CD4-positive, alpha-beta T cell (primary cell): Measurements from ENCODE around the gene ZNF701. TPM values are rescaled to one million over a fixed set of nuclear protein-coding genes. Genes with fewer than 3 reads are reported as not detected.
"Not testable (repeated sequence)": the region's sequence is repeated elsewhere in the genome, so short reads cannot be mapped to it uniquely, and the experiment has no call there.

Source experiments
- ATAC-seq: fragments of 200-7000 bp; cut with Tn5 transposase; one replicate; pipeline ENCODE4 v1.10.0; 2022; ENCODE audit warnings: mild to moderate bottlenecking; ENCODE audit not compliant: poor library complexity
- CTCF ChIA-PET: fragments of 350-600 bp; sonication (Branson Sonifier 250); formaldehyde crosslinking; loops from one replicate; lab custom pipeline; 2021; ENCODE audit warnings: antibody characterized with exemption, inconsistent platforms; lab: Charles Lee
- POLR2A ChIA-PET: fragments of 350-600 bp; sonication (Branson Sonifier 250); formaldehyde crosslinking; loops from one replicate; lab custom pipeline; 2021; ENCODE audit warnings: antibody characterized with exemption, inconsistent platforms; lab: Charles Lee
- DNase-seq, 14 experiments: peaks; one replicate each; pipeline ENCODE4 v3.0.0-alpha.2; 2013 to 2020; ENCODE audit warnings: mixed read lengths in 2 of 14
- H3K27ac ChIP-seq, 2 donors: one replicate each; pipeline versions ENCODE4 v1.5.1 to v1.7.0; 2013; ENCODE audit warnings: low read length in 2 of 2, low read depth in 1 of 2, mild to moderate bottlenecking in 1 of 2
- H3K27me3 ChIP-seq, 2 experiments: 1 replicate in 1 of 2; 2 replicates in 1 of 2; pipeline versions ENCODE4 v1.6.1 to v1.7.0; 2013; ENCODE audit warnings: low read length in 2 of 2, control low read depth in 1 of 2, mild to moderate bottlenecking in 1 of 2, moderate library complexity in 1 of 2; ENCODE audit not compliant: insufficient read depth in 2 of 2, control insufficient read depth in 1 of 2
- H3K36me3 ChIP-seq: one replicate; pipeline ENCODE4 v1.6.1; 2013; ENCODE audit warnings: low read length, control low read depth; ENCODE audit not compliant: insufficient read depth
- H3K4me1 ChIP-seq: one replicate; pipeline ENCODE4 v1.6.1; 2013; ENCODE audit warnings: low read length, control low read depth; ENCODE audit not compliant: insufficient read depth
- H3K4me3 ChIP-seq: one replicate; pipeline ENCODE4 v1.5.1; 2013; ENCODE audit warnings: mild to moderate bottlenecking, low read length, moderate library complexity
- H3K9me3 ChIP-seq, 2 experiments: 1 replicate in 1 of 2; 2 replicates in 1 of 2; pipeline versions ENCODE4 v1.6.1 to v1.7.0; 2013; ENCODE audit warnings: low read length in 2 of 2, mild to moderate bottlenecking in 2 of 2, control low read depth in 1 of 2, moderate library complexity in 1 of 2; ENCODE audit not compliant: control insufficient read depth in 1 of 2, insufficient read depth in 1 of 2
- H3K27ac Mint-ChIP-seq: one replicate; pipeline ENCODE4 v1.8.0; 2020; ENCODE audit warnings: mixed read lengths
- H3K27me3 Mint-ChIP-seq: one replicate; pipeline ENCODE4 v1.8.0; 2021; ENCODE audit warnings: mixed read lengths
- H3K36me3 Mint-ChIP-seq: one replicate; pipeline ENCODE4 v1.8.0; 2021; ENCODE audit warnings: low read depth, mixed read lengths
- H3K4me1 Mint-ChIP-seq: one replicate; pipeline ENCODE4 v1.8.0; 2021; ENCODE audit warnings: low read depth, mixed read lengths
- H3K4me3 Mint-ChIP-seq: one replicate; pipeline ENCODE4 v1.8.0; 2020; ENCODE audit warnings: mild to moderate bottlenecking, mixed read lengths
- H3K9me3 Mint-ChIP-seq: one replicate; pipeline ENCODE4 v1.8.0; 2020; ENCODE audit warnings: mixed read lengths
- intact Hi-C, 2 experiments: fragments of 100-400 bp; cut with DNase I in 1 of 2; cut with micrococcal nuclease in 1 of 2; formaldehyde crosslinking; loops; one replicate each; pipeline versions ENCODE4 v1.15.1 to v1.9.0; 2023 to 2025; cut with DNase I, micrococcal nuclease
- total RNA-seq, 174 experiments: library from RNA in 2 of 174; stranded (reverse) in 2 of 174; gene quantifications; one replicate each; pipeline ENCODE4 v1.2.3 and lab custom pipeline; 2021 to 2026
- TF ChIP-seq, protein P1 (sequence below): fragments of 200-600 bp; IDR thresholded peaks from one replicate; pipeline ENCODE4 v1.8.0; 2022; ENCODE audit warnings: antibody characterized with exemption, mild to moderate bottlenecking

Gene ZNF701
- total RNA-seq, 2 experiments from 2014 or later: 7.9 to 8.2 TPM

DNA sequence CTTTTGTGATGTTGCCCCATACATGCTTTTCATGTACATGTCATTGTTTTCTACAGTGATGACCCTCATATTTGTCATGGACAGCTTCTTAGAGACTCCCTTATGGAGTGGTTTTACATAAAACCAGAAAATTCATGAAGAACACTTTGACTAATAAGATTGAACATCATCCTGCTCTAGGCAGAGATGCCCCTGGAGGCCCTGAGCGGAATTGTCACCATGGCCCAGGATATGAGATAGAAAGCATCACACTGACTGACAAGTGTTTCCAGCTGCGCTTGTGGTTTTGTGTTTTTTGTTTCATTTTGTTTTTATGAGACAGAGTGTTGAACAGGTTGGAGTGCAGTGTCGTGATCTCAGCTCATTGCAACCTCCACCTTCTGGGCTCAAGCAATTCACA, 22.2 kb downstream of the ZNF701 start:
- Histone ChIP-seq H3K36me3 (peaks cover 18% of the 10 kb centered on the region), H3K4me3 (no peak overlapping the region), H3K4me1 (no peaks in the 10 kb centered on the region), H3K27me3 (no peaks in the 10 kb centered on the region), H3K27ac (no peak overlapping the region), H3K9me3 (peaks cover 14 to 30% of the 10 kb centered on the region in 2 experiments)
- CTCF ChIA-PET: no interaction called here
- peaks cover 14% of the 10 kb centered on the region for H3K9me3 Mint-ChIP-seq
- no peak overlapping the region for H3K4me3 Mint-ChIP-seq
- DNase-seq (no peak), ATAC-seq (no peak)
- no peak overlapping the region for H3K27ac Mint-ChIP-seq
- H3K4me1 Mint-ChIP-seq: no peaks in the 10 kb centered on the region
- POLR2A ChIA-PET: no interaction called here
- TF ChIP-seq, protein P1, sequence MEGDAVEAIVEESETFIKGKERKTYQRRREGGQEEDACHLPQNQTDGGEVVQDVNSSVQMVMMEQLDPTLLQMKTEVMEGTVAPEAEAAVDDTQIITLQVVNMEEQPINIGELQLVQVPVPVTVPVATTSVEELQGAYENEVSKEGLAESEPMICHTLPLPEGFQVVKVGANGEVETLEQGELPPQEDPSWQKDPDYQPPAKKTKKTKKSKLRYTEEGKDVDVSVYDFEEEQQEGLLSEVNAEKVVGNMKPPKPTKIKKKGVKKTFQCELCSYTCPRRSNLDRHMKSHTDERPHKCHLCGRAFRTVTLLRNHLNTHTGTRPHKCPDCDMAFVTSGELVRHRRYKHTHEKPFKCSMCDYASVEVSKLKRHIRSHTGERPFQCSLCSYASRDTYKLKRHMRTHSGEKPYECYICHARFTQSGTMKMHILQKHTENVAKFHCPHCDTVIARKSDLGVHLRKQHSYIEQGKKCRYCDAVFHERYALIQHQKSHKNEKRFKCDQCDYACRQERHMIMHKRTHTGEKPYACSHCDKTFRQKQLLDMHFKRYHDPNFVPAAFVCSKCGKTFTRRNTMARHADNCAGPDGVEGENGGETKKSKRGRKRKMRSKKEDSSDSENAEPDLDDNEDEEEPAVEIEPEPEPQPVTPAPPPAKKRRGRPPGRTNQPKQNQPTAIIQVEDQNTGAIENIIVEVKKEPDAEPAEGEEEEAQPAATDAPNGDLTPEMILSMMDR: no peak
- H3K27me3 Mint-ChIP-seq: no peaks in the 10 kb centered on the region
- H3K36me3 Mint-ChIP-seq: peaks cover 85% of the 10 kb centered on the region
- intact Hi-C loops: no loop called here

- Histone ChIP-seq H3K36me3 (peaks cover 18% of the 10 kb centered on the region), H3K9me3 (peaks cover 9 to 36% of the 10 kb centered on the region in 2 experiments)
- DNase-seq, CTCF ChIA-PET, H3K4me3 Mint-ChIP-seq, ATAC-seq, H3K4me3 ChIP-seq, H3K4me1 ChIP-seq, H3K27me3 Mint-ChIP-seq, H3K27ac Mint-ChIP-seq, H3K27me3 ChIP-seq, H3K27ac ChIP-seq, H3K4me1 Mint-ChIP-seq, POLR2A ChIA-PET, intact Hi-C loops: not testable (repeated sequence)
- Mint-ChIP-seq H3K9me3 (peaks cover 11% of the 10 kb centered on the region), H3K36me3 (peaks cover 76% of the 10 kb centered on the region)
Measured at GRCh38 chr19:52593441-52593840, 23.4 kb downstream of the ZNF701 start.

GRCh38 chr19:52599241-52599640, 29.2 kb downstream of the ZNF701 start:
- H3K4me1 Mint-ChIP-seq: peaks cover 31% of the 10 kb centered on the region
- Histone ChIP-seq H3K9me3 (peaks cover 9 to 33% of the 10 kb centered on the region in 2 experiments), H3K27me3 (no peaks in the 10 kb centered on the region), H3K4me3 (no peak overlapping the region), H3K36me3 (peaks cover 14% of the 10 kb centered on the region), H3K27ac (no peak overlapping the region), H3K4me1 (peaks cover 26% of the 10 kb centered on the region)
- H3K4me3 Mint-ChIP-seq: no peak overlapping the region
- ATAC-seq: no peak
- CTCF ChIA-PET: no interaction called here
- H3K36me3 Mint-ChIP-seq: peaks cover 62% of the 10 kb centered on the region
- H3K27me3 Mint-ChIP-seq: no peaks in the 10 kb centered on the region
- no peak for DNase-seq
- peaks cover 11% of the 10 kb centered on the region for H3K9me3 Mint-ChIP-seq
- intact Hi-C loops: no loop called here
- TF ChIP-seq, protein P1: no peak
- POLR2A ChIA-PET: no interaction called here
- H3K27ac Mint-ChIP-seq: no peak overlapping the region

GRCh38 chr19:52600639-52601024, 30.5 kb downstream of the ZNF701 start:
- CTCF ChIA-PET: no interaction called here
- Histone ChIP-seq H3K9me3 (peaks cover 15 to 32% of the 10 kb centered on the region in 2 experiments), H3K27ac (peak overlapping the region in 1 of 2 donors; percentile 35), H3K36me3 (peaks cover 17% of the 10 kb centered on the region), H3K4me3 (peak overlapping the region; percentile 94), H3K4me1 (peaks cover 26% of the 10 kb centered on the region), H3K27me3 (no peaks in the 10 kb centered on the region)
- Mint-ChIP-seq H3K27ac (peak overlapping the region; percentile 86), H3K36me3 (peaks cover 58% of the 10 kb centered on the region), H3K4me3 (peak overlapping the region; percentile 89), H3K27me3 (no peaks in the 10 kb centered on the region), H3K4me1 (peaks cover 39% of the 10 kb centered on the region), H3K9me3 (peaks cover 11% of the 10 kb centered on the region)
- intact Hi-C loops: loop anchor here (1.0 to 2.0 kb wide), 7 partner anchors 30 to 135 kb away; partner anchors contain the start of genes ZNF701 (in 2 of the 2), ZNF611 (in 1 of the 2), ZNF808 (in 1 of the 2) and ZNF83 (in 1 of the 2)
- DNase-seq (peak in 7 of 14 experiments; percentile 6 to 47 (median 10)), ATAC-seq (peak; percentile 13)
- TF ChIP-seq, protein P1: no peak
- POLR2A ChIA-PET: no interaction called here
